IPS DF 4.7 (cell line): ENCODE results near the gene VAV2.

ENCODE experiments used
- DNase-seq: peaks from one replicate; pipeline ENCODE4 v3.0.0-alpha.2; 2013; ENCODE audit warnings: low spot score; ENCODE audit errors: extremely low read depth

The VAV2 gene

DNA sequence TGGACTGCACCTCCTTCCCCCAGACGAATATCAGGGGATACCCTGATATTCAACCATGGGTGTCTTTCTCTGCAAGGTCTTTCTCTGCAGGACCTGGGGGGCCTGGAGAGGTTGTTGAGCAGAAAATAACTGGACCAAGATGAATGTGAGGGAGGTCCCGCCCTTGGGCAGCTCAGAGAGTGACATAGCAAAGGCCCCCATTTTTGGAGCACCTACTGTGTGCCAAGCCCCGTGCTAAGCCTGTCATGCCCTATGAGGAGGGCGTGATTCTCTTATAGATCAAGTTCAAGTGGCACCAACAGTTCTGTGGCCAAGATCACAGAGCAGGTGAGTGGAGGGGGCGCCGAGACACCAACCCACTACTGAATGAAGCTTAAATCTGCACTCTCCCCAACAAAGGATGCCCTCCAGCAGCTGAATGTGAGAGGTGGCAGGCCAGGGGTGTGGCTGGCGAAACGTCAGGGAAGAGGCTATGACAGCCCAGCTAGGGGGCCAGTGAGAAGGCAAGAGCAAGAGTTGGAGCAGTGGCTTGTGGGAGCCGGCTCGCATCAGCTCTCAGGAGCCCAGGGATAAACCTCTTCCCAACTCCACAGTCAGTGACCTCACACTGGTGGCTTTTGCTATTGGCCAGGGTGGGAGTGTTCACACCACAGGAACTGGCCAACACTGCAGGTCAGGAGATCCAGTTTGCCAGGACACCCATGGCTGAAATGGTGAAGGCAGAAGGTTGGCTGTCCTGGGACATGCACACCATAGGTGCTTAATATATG, 259.3 kb downstream of the VAV2 start:
- no peak for DNase-seq

- no peak for DNase-seq
These were observed 260.1 kb downstream of the VAV2 start for GRCh38 chr9:133731876-133732638.

- DNase-seq: no peak
These were observed 261.0 kb downstream of the VAV2 start for GRCh38 chr9:133730994-133731715.

DNA sequence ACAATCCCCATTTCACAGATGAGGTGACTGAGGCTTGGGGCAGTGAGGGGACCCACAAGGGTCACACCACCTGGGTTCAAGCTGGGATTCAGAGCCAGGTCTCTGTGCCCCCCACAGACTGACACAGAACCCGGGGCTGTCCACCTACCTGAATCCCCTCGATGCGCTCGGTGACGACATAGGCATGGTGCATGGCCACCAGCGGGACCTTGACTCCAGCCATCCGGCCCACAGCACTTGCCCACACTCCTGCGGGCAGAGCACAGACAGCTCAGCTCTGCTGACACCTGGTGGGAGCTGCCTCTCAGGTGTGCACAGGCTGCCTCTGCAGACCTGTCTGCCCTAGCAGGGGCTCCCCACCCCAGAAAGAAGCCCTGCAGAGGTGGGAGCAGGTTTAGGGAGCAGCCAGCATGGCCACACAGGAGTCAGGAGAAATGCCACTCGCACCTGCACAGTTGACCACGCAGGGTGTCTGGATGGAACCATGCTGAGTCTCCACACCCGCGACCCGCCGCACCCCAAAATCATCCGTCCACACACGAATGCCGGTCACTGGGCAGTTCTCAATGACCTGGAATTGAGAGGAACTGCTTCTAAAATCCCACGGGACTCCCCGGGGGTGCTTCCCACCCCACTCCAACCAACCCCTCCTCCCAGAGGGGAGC, 262.4 kb downstream of the VAV2 start:
- no peak for DNase-seq

GRCh38 chr9:133728856-133729616, 263.1 kb downstream of the VAV2 start:
- no peak for DNase-seq

GRCh38 chr9:133727876-133728441, 264.2 kb downstream of the VAV2 start:
- no peak for DNase-seq

DNA sequence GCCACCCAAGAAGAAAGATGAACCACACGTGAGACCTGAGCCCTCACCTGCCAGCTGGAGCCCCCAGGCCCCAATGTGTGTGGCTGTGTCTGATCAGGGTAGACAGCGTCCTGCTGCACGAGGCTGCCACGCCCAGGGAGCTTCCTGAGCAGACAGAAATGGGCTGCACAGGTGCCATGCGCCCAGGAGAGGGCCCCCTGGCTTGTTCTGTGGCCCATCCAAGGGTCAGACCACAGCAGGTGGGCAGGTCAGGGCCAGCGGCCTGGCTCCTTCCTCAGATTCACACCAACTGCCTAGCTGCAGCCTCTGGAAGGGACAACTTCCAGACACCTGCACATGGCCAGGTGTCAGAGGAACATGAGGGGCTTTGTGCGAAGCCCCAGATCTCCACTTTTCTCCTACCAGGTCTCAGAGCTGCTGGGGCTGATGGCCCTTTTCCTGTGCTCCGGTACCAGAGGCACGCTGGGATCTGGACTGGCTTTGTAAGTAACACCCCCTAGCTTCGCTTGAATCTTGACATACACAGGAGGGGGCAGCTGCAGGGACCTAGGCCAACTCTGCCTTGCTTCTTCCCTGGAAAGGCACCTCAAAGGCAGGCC, 264.7 kb downstream of the VAV2 start:
- no peak for DNase-seq

- no peak for DNase-seq
These were observed 265.5 kb downstream of the VAV2 start for GRCh38 chr9:133726401-133727276.

DNA sequence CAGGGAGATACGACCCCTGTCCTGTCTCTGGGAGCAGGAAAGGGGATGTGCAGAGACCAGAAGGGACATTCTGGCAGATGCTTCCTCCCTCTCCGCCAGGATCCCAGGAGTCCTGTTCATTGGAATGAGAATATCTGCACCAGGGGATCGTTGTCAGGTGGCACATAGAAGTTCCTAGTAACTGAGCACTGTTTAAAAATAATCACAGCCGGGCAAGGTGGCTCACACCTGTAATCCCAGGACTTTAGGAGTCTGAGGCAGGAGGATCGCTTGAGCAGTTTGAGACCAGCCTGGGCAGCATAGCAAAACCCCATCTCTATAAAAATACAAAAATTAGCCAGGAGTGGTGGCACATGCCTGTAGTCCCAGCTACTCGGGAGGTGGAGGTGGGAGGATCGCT, 266.2 kb downstream of the VAV2 start:
- DNase-seq: no peak

DNA sequence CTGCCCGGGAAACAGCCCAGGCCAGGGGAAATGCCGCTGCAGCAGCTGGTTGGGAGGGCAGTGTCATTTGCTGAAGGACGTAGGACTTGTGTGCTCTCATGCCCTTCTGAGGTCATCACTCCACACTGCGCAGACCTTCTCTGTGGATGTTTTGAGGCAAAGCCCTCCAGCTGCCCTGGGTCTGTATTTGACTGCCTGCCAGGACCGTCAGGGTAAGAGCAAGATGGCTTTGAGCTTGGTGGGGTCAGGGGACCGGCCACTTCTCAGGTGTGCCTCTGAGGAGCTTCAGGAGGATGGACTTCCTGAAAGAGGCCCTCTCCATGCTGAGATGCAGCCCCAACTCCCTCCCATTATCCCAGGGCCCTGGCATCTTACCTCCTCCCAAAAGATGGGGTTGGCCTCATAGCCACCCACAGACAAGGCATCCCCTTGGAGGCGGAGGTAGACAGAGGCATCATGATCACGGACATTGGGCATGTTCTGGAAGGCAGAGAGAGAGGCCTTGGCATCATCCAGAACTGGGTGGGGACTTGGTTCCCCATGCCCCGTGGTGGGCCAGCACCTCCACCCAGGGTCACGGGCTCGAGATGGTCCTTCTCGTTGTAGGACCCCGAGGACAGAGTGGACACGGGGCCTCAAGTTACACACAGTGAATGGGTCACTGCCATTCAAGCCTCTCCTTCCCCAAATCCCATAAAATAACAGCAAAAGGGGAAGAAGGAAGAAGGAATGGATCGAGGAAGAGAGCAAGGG, 273.4 kb downstream of the VAV2 start:
- no peak for DNase-seq

DNA sequence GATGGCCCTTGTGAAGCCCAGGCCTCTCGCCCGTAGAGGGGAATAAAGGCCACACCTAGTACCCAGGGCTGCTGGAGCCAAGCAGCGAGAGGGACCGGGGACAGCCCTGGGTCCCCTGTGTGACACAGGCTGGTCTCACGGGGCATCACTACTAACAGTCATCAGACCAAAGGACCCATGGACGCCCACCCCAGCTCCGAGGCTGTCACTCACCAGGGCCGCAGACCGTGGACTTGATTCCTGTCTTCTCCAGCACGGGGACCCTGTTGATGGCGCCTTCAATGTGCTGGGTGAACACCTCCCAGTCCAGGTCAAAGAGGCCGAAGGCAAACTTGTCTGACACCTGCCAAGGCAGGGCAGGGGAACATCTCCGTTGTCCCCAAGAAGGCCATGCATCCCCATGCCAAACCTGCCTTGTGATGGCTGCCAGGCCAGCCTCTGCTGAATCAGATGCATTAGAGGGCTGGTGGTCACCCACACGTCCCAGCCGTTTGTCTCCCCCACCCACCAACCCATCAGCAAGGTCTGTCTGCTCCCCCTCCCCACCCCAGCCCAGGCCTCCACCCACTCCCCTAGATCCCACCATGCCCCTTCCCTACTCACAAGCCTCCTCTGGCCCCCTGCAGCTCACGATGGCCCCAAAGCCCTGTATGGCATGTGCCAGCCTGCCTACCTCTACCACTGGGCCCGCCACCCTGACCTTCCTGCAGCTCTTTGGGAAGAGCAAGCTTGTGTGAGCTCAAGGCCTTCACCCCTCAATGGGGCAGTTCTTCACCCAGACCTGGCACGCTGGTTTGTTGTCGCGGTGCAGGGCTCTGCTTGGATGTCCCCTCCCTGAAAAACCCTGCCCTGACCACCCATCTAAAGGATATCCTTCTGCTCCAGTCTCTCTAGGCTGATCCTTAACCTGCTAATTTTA, 274.8 kb downstream of the VAV2 start:
- no peak for DNase-seq

GRCh38 chr9:133716564-133717112, 275.5 kb downstream of the VAV2 start:
- no peak for DNase-seq

- DNase-seq: no peak
These were observed 276.1 kb downstream of the VAV2 start for GRCh38 chr9:133715866-133716563.

DNA sequence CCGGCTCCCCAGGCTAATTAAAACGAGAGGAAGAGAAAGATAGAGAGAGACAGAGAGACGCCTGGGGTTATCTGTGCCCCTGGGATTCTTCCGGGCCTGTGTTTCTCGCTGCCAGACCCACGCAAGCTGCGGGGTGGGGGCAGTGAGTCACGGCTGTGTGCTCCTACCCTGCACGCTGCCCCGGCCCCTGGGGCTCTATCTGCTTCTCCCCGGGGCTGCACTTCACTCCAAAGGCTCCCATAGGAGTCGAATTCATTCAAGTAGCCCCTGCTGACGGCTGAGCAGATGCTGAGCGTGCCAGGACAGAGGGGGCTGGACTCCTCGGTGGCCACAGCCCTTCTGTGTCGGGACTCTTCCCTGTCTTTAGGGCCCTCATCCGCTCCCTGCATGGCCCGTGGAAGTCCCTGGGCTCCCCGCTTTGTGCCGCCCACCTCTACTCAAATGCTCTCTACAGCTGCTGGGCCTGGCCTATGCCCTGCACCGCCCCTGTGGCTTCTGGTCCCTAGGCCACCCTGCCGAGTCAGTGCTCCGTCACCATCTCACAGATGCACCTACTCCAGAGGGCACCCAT, 276.7 kb downstream of the VAV2 start:
- no peak for DNase-seq

GRCh38 chr9:133714606-133715294, 277.4 kb downstream of the VAV2 start:
- DNase-seq: no peak
